Measurements from ENCODE around the gene PPFIBP1.
"Not testable (repeated sequence)": the region's sequence is repeated elsewhere in the genome, so short reads cannot be mapped to it uniquely, and the experiment has no call there.

The PPFIBP1 gene

GRCh38 chr12:27592548-27592947, 68.5 kb downstream of the PPFIBP1 start:
- DNase-seq (ENCODE audit: low spot score), result no peak

- DNase-seq (ENCODE audit: low spot score), result no peak
Observed at GRCh38 chr12:27593266-27593665, 69.3 kb downstream of the PPFIBP1 start.

- DNase-seq (ENCODE audit: low spot score), result no peak
Observed at GRCh38 chr12:27595231-27595642, 71.2 kb downstream of the PPFIBP1 start.

GRCh38 chr12:27598866-27599265, 74.9 kb downstream of the PPFIBP1 start:
- DNase-seq (ENCODE audit: low spot score), result not testable (repeated sequence)

GRCh38 chr12:27601056-27601828, 77.2 kb downstream of the PPFIBP1 start:
- not testable (repeated sequence) for DNase-seq (ENCODE audit: low spot score)

- DNase-seq (ENCODE audit: low spot score), result no peak
Observed at GRCh38 chr12:27602516-27602915, 78.5 kb downstream of the PPFIBP1 start.

GRCh38 chr12:27604431-27604830, 80.4 kb downstream of the PPFIBP1 start:
- no peak for DNase-seq (ENCODE audit: low spot score)

- no peak for DNase-seq (ENCODE audit: low spot score)
Observed at GRCh38 chr12:27606986-27607385, 83.0 kb downstream of the PPFIBP1 start.

- no peak for DNase-seq (ENCODE audit: low spot score)
Observed at GRCh38 chr12:27607591-27607990, 83.6 kb downstream of the PPFIBP1 start.

GRCh38 chr12:27608890-27609289, 84.9 kb downstream of the PPFIBP1 start:
- no peak for DNase-seq (ENCODE audit: low spot score)

- DNase-seq (ENCODE audit: low spot score), result peak; percentile 87
Observed at GRCh38 chr12:27610374-27610773, 86.4 kb downstream of the PPFIBP1 start.

GRCh38 chr12:27614386-27614785, 90.4 kb downstream of the PPFIBP1 start:
- DNase-seq (ENCODE audit: low spot score), result no peak

- peak; percentile 59 for DNase-seq (ENCODE audit: low spot score)
Observed at GRCh38 chr12:27614866-27615265, 90.9 kb downstream of the PPFIBP1 start.

- peak; percentile 92 for DNase-seq (ENCODE audit: low spot score)
Observed at GRCh38 chr12:27615331-27615891, 91.4 kb downstream of the PPFIBP1 start.

- peak; percentile 51 for DNase-seq (ENCODE audit: low spot score)
Observed at GRCh38 chr12:27616356-27617142, 92.5 kb downstream of the PPFIBP1 start.

GRCh38 chr12:27618836-27619235, 94.8 kb downstream of the PPFIBP1 start:
- DNase-seq (ENCODE audit: low spot score), result no peak

- peak; percentile 89 for DNase-seq (ENCODE audit: low spot score)
Observed at GRCh38 chr12:27619308-27619707, 95.3 kb downstream of the PPFIBP1 start.

- no peak for DNase-seq (ENCODE audit: low spot score)
Observed at GRCh38 chr12:27620121-27620520, 96.1 kb downstream of the PPFIBP1 start.

- DNase-seq (ENCODE audit: low spot score), result no peak
Observed at GRCh38 chr12:27622436-27623195, 98.6 kb downstream of the PPFIBP1 start.

- no peak for DNase-seq (ENCODE audit: low spot score)
Observed at GRCh38 chr12:27623645-27624044, 99.6 kb downstream of the PPFIBP1 start.

- DNase-seq (ENCODE audit: low spot score), result no peak
Observed at GRCh38 chr12:27624586-27624985, 100.6 kb downstream of the PPFIBP1 start.

Data from LoVo (cell line).